Measurements from ENCODE around the gene RSPH6A. TPM values are rescaled to one million over a fixed set of nuclear protein-coding genes. Genes with fewer than 3 reads are reported as not detected.

The RSPH6A gene
- total and polyA plus RNA-seq, 2 of the 4 experiments (the other 2 are of a cell fraction): under 0.01 to 0.09 TPM

GRCh38 chr19:45781214-45782161 lies 33.6 kb downstream of the RSPH6A start:
- Histone ChIP-seq H2AK9ac (replicated peaks; ENCODE audit: low read depth, low read length, poor library complexity) (peak overlapping the region; percentile 97), H3K9ac (ENCODE audit: low read depth, low read length) (peak overlapping the region; percentile 64), H3K27ac (ENCODE audit: insufficient read depth, low read length) (peak overlapping the region; percentile 94), H3K9me3 (ENCODE audit: control insufficient read depth, insufficient read depth, low read length) (no peaks in the 10 kb centered on the region), H3K4me3 (ENCODE audit: insufficient read depth, low read depth, low read length) (peak overlapping the region; percentile 33), H3K79me1 (ENCODE audit: low read depth in 1 of 2, low read length in 2 of 2) (peaks cover 31 to 81% of the 10 kb centered on the region in 2 experiments), H4K20me1 (ENCODE audit: insufficient read depth, low read length) (peaks cover 30% of the 10 kb centered on the region), H3K27me3 (ENCODE audit: control insufficient read depth, insufficient read depth, low read length) (no peaks in the 10 kb centered on the region), H4K8ac (ENCODE audit: low read depth in 2 of 2, low read length in 2 of 2) (peak overlapping the region in 1 of 2 experiments; percentile 35; a peak in 2 of 4 replicates), H2BK120ac (ENCODE audit: low read depth, low read length) (peak overlapping the region; percentile 40; the same call in 1 of the 2 replicates), H4K5ac (ENCODE audit: low read depth, low read length) (no peak overlapping the region), H3K4me2 (ENCODE audit: low read depth, low read length) (peak overlapping the region; percentile 76), H3K18ac (ENCODE audit: low read depth, low read length) (no peak overlapping the region), H3K56ac (ENCODE audit: extremely low read depth, insufficient read depth, low read length) (no peak overlapping the region), H2AFZ (replicated peaks; ENCODE audit: low read length, poor library complexity) (peak overlapping the region; percentile 55), H3K36me3 (ENCODE audit: control insufficient read depth, insufficient read depth, low read length) (peaks cover 46% of the 10 kb centered on the region), H3K9me1 (ENCODE audit: insufficient read depth, low read length) (peaks cover 19% of the 10 kb centered on the region), H4K91ac (ENCODE audit: insufficient read depth, low read depth, low read length) (peak overlapping the region; percentile 32; the same call in 1 of the 2 replicates), H2BK20ac (ENCODE audit: low read depth, low read length) (no peak overlapping the region), H3K14ac (replicated peaks; ENCODE audit: low read depth, low read length) (peak overlapping the region; percentile 86), H2BK15ac (ENCODE audit: low read depth, low read length) (peak overlapping the region; percentile 74; the same call in 1 of the 3 replicates), H3K4ac (ENCODE audit: low read depth, low read length) (peak overlapping the region; percentile 96), H3K23ac (ENCODE audit: low read depth, low read length) (peak overlapping the region; percentile 28; the same call in 1 of the 2 replicates), H3K4me1 (ENCODE audit: control insufficient read depth, insufficient read depth, low read length) (peaks cover 30% of the 10 kb centered on the region), H2BK5ac (ENCODE audit: low read depth, low read length, poor library complexity, severe bottlenecking) (peak overlapping the region; percentile 94), H2AK5ac (ENCODE audit: low read depth, low read length) (peak overlapping the region; percentile 77; the same call in 1 of the 2 replicates)
- ATAC-seq (ENCODE audit: low read depth): peak; percentile 3
- 100% methylated on average over 1 of the region's 17 CpGs; no CpG with 5 or more reads in 1 of the 2 experiments for WGBS, 2 experiments (ENCODE audit: extremely low coverage in 2 of 2, insufficient read length in 1 of 2)
- CTCF ChIA-PET: interaction anchor here (1.6 kb wide), 1 partner anchor 18 kb away, joined by 9 read pairs; no protein-coding TSS in a partner anchor
- dilution Hi-C loops (cut with HindIII; ENCODE audit: low sequenced_read_pairs, unreplicated experiment): no loop called here
- POLR2A ChIA-PET (ENCODE audit: unreplicated experiment): interaction anchor here (1.6 kb wide), 1 partner anchor 12 kb away, joined by 13 read pairs; the partner anchor contains the start of gene DMWD
- no TSS peak for BruUV-seq (replicated peaks)
- intact Hi-C loops (cut with micrococcal nuclease): no loop called here
- TF ChIP-seq MXI1 (IDR thresholded peaks at IDR 0.05; ENCODE audit: borderline replicate concordance, low read depth, low read length): no peak
- DNase-seq: no peak
- in situ Hi-C loops (cut with MboI; ENCODE audit: low sequenced_read_pairs): no loop called here

Measured in IMR-90 (cell line).